IMR-90 (cell line): Measurements from ENCODE around the gene ITIH4. TPM values are rescaled to one million over a fixed set of nuclear protein-coding genes. Genes with fewer than 3 reads are reported as not detected.

Experiments used
- ATAC-seq: fragments of 200-7000 bp; cut with Tn5 transposase; 2 replicates; pipeline ENCODE4 v1.9.1; 2020; ENCODE audit warnings: low read depth, mild to moderate bottlenecking, moderate library complexity
- BruUV-seq: library from RNA; stranded (reverse); fragments of 400-500 nt; replicated peaks from 2 replicates; lab custom pipeline; 2021; lab: Mats Ljungman, UMichigan
- CTCF ChIA-PET: fragments of 300-600 bp; formaldehyde crosslinking; extraction: SDS; loops from one replicate; lab custom pipeline; 2021; ENCODE audit warnings: antibody characterized with exemption; lab: Yijun Ruan, JAX
- POLR2A ChIA-PET: fragments of 300-600 bp; sonication (Branson Sonifier 250); formaldehyde crosslinking; loops from one replicate; lab custom pipeline; 2022; ENCODE audit warnings: antibody characterized with exemption; ENCODE audit not compliant: unreplicated experiment; lab: Charles Lee
- DNase-seq: peaks from one replicate; pipeline ENCODE4 v3.0.0; 2013
- H2AFZ ChIP-seq: replicated peaks from 2 replicates; pipeline ENCODE3; 2013; ENCODE audit warnings: low read length, mild to moderate bottlenecking; ENCODE audit not compliant: poor library complexity
- H2AK5ac ChIP-seq: 2 replicates; pipeline ENCODE4 v1.6.1; 2013; ENCODE audit warnings: low read depth, low read length, inconsistent platforms
- H2AK9ac ChIP-seq: replicated peaks from 2 replicates; pipeline ENCODE3; 2013; ENCODE audit warnings: mild to moderate bottlenecking, low read depth, low read length, moderate library complexity; ENCODE audit not compliant: poor library complexity
- H2BK120ac ChIP-seq: 2 replicates; pipeline ENCODE4 v1.6.1; 2013; ENCODE audit warnings: low read depth, low read length, inconsistent platforms
- H2BK15ac ChIP-seq: 3 replicates; pipeline ENCODE4 v1.6.1; 2013; ENCODE audit warnings: low read depth, low read length, inconsistent platforms
- H2BK20ac ChIP-seq: 2 replicates; pipeline ENCODE4 v1.6.1; 2013; ENCODE audit warnings: low read depth, mild to moderate bottlenecking, inconsistent platforms, low read length, moderate library complexity
- H2BK5ac ChIP-seq: 2 replicates; pipeline ENCODE4 v1.6.1; 2013; ENCODE audit warnings: mild to moderate bottlenecking, low read depth, low read length, inconsistent platforms; ENCODE audit not compliant: poor library complexity, severe bottlenecking
- H3K14ac ChIP-seq: replicated peaks from 2 replicates; pipeline ENCODE4 v1.6.1; 2013; ENCODE audit warnings: low read depth, low read length, inconsistent platforms
- H3K18ac ChIP-seq: 2 replicates; pipeline ENCODE4 v1.6.1; 2013; ENCODE audit warnings: low read depth, low read length, control low read depth
- H3K23ac ChIP-seq: 2 replicates; pipeline ENCODE4 v1.6.1; 2013; ENCODE audit warnings: low read depth, low read length, inconsistent platforms
- H3K27ac ChIP-seq: 2 replicates; pipeline ENCODE4 v1.5.1; 2013; ENCODE audit warnings: mild to moderate bottlenecking, control low read depth, low read length; ENCODE audit not compliant: insufficient read depth
- H3K27me3 ChIP-seq: 2 replicates; pipeline ENCODE4 v1.6.1; 2013; ENCODE audit warnings: low read length; ENCODE audit not compliant: control insufficient read depth, insufficient read depth
- H3K36me3 ChIP-seq: 2 replicates; pipeline ENCODE4 v1.6.1; 2013; ENCODE audit warnings: low read length, mixed read lengths; ENCODE audit not compliant: control insufficient read depth, insufficient read depth
- H3K4ac ChIP-seq: 2 replicates; pipeline ENCODE4 v1.6.1; 2013; ENCODE audit warnings: low read depth, low read length, inconsistent platforms
- H3K4me1 ChIP-seq: 2 replicates; pipeline ENCODE4 v1.6.1; 2013; ENCODE audit warnings: low read length, mixed read lengths; ENCODE audit not compliant: control insufficient read depth, insufficient read depth
- H3K4me2 ChIP-seq: 2 replicates; pipeline ENCODE4 v1.6.1; 2013; ENCODE audit warnings: low read depth, mild to moderate bottlenecking, control low read depth, low read length, moderate library complexity
- H3K4me3 ChIP-seq: 2 replicates; pipeline ENCODE4 v1.5.1; 2013; ENCODE audit warnings: low read depth, mild to moderate bottlenecking, control low read depth, low read length, moderate library complexity; ENCODE audit not compliant: insufficient read depth
- H3K56ac ChIP-seq: 2 replicates; pipeline ENCODE4 v1.6.1; 2013; ENCODE audit warnings: low read length, inconsistent platforms; ENCODE audit not compliant: insufficient read depth; ENCODE audit errors: extremely low read depth
- H3K79me1 ChIP-seq, 2 experiments: 2 replicates each; pipeline ENCODE4 v1.6.1; 2013; ENCODE audit warnings: low read length in 2 of 2, inconsistent platforms in 1 of 2, low read depth in 1 of 2
- H3K9ac ChIP-seq: 2 replicates; pipeline ENCODE4 v1.6.1; 2013; ENCODE audit warnings: low read depth, low read length, control low read depth
- H3K9me1 ChIP-seq: 2 replicates; pipeline ENCODE4 v1.6.1; 2013; ENCODE audit warnings: low read length, inconsistent platforms; ENCODE audit not compliant: insufficient read depth
- H3K9me3 ChIP-seq: 2 replicates; pipeline ENCODE4 v1.6.1; 2013; ENCODE audit warnings: low read length; ENCODE audit not compliant: control insufficient read depth, insufficient read depth
- H4K20me1 ChIP-seq: 2 replicates; pipeline ENCODE4 v1.6.1; 2013; ENCODE audit warnings: low read length, inconsistent platforms; ENCODE audit not compliant: insufficient read depth
- H4K5ac ChIP-seq: 2 replicates; pipeline ENCODE4 v1.6.1; 2013; ENCODE audit warnings: mild to moderate bottlenecking, low read depth, low read length, control low read depth
- H4K8ac ChIP-seq, 2 experiments: 2 replicates each; pipeline ENCODE4 v1.6.1; 2013; ENCODE audit warnings: low read depth in 2 of 2, low read length in 2 of 2, control low read depth in 1 of 2, inconsistent platforms in 1 of 2
- H4K91ac ChIP-seq: 2 replicates; pipeline ENCODE4 v1.6.1; 2013; ENCODE audit warnings: low read depth, low read length, inconsistent platforms; ENCODE audit not compliant: insufficient read depth
- BHLHE40 ChIP-seq: fragments of 150-350 bp; IDR thresholded peaks from 2 replicates; pipeline ENCODE4 v1.6.1; 2016; ENCODE audit warnings: mild to moderate bottlenecking, low read depth, low read length
- CEBPB ChIP-seq: IDR thresholded peaks from 2 replicates; pipeline ENCODE4 v1.6.1; 2012; ENCODE audit warnings: low read depth, low read length, improper control_type of control experiment
- CHD1 ChIP-seq: IDR thresholded peaks from 2 replicates; pipeline ENCODE4 v1.6.1; 2012; ENCODE audit warnings: low read depth, low read length, improper control_type of control experiment
- CTCF ChIP-seq: conservative IDR thresholded peaks from 2 replicates; pipeline ENCODE4 v1.5.1; 2012; ENCODE audit warnings: mild to moderate bottlenecking, low read depth, low read length, improper control_type of control experiment
- ELK1 ChIP-seq: fragments of 150-350 bp; IDR thresholded peaks from 2 replicates; pipeline ENCODE4 v1.6.1; 2016; ENCODE audit warnings: low read depth, mild to moderate bottlenecking, low read length, moderate library complexity, borderline replicate concordance
- FOS ChIP-seq: fragments of 150-350 bp; IDR thresholded peaks from 2 replicates; pipeline ENCODE4 v1.6.1; 2016; ENCODE audit warnings: low read depth, low read length
- MAFK ChIP-seq: IDR thresholded peaks from 2 replicates; pipeline ENCODE4 v1.6.1; 2012; ENCODE audit warnings: low read depth, low read length, improper control_type of control experiment
- MAZ ChIP-seq: IDR thresholded peaks from 2 replicates; pipeline ENCODE4 v1.6.1; 2012; ENCODE audit warnings: low read depth, mild to moderate bottlenecking, low read length, improper control_type of control experiment, moderate library complexity, borderline replicate concordance
- MXI1 ChIP-seq: IDR thresholded peaks from 2 replicates; pipeline ENCODE4 v1.6.1; 2012; ENCODE audit warnings: low read depth, mild to moderate bottlenecking, low read length, moderate library complexity, borderline replicate concordance
- NFE2L2 ChIP-seq: fragments of 150-350 bp; IDR thresholded peaks from 2 replicates; pipeline ENCODE4 v1.6.1; 2016; ENCODE audit warnings: low read depth, mild to moderate bottlenecking, low read length
- RAD21 ChIP-seq: IDR thresholded peaks from 2 replicates; pipeline ENCODE4 v1.6.1; 2012; ENCODE audit warnings: low read length, improper control_type of control experiment
- RCOR1 ChIP-seq: IDR thresholded peaks from 2 replicates; pipeline ENCODE4 v1.6.1; 2012; ENCODE audit warnings: mild to moderate bottlenecking, low read length, improper control_type of control experiment; ENCODE audit not compliant: insufficient replicate concordance
- RFX5 ChIP-seq: IDR thresholded peaks from 2 replicates; pipeline ENCODE4 v1.8.0; 2012; ENCODE audit warnings: low read depth, mild to moderate bottlenecking, low read length, moderate library complexity
- SMC3 ChIP-seq: fragments of 150-350 bp; IDR thresholded peaks from 2 replicates; pipeline ENCODE4 v1.6.1; 2016; ENCODE audit warnings: low read depth, mild to moderate bottlenecking, antibody characterized with exemption, low read length, moderate library complexity
- WGBS, 2 experiments: methylation state at CpG; one replicate each; pipeline versions ENCODE4 v1.1.5 to v1.1.7; 2013; ENCODE audit warnings: missing lambda C conversion rate in 2 of 2; ENCODE audit not compliant: insufficient read length in 1 of 2; ENCODE audit errors: extremely low coverage in 2 of 2; 5-methylcytosine and 5-hydroxymethylcytosine counted together
- dilution Hi-C: fragments of 300-500 bp; cut with HindIII; formaldehyde crosslinking; loops from one replicate; pipeline ENCODE4 v1.14.3; 2018; ENCODE audit warnings: low sequenced_read_pairs; ENCODE audit not compliant: unreplicated experiment
- in situ Hi-C: fragments of 300-500 bp; cut with MboI; formaldehyde crosslinking; loops from 3 replicates; pipeline ENCODE4 v1.14.3; 2019; ENCODE audit warnings: low sequenced_read_pairs, inconsistent platforms, mixed read lengths
- intact Hi-C: fragments of 100-400 bp; cut with micrococcal nuclease; formaldehyde crosslinking; loops from 2 replicates; pipeline ENCODE4 v1.10.0; 2022
- polyA plus RNA-seq, 3 experiments: library from polyadenylated mRNA; depleted of rRNA; stranded (reverse); fragments of >200 nt; gene quantifications; 2 replicates each; pipeline ENCODE4 v1.2.3, GENCODE V29; 2012; ENCODE audit warnings: low replicate concordance in 1 of 3
- total RNA-seq: library from RNA; depleted of rRNA; stranded (reverse); fragments of >200 nt; gene quantifications from 2 replicates; pipeline ENCODE4 v1.2.3, GENCODE V29; 2012

The ITIH4 gene
- total and polyA plus RNA-seq, 2 of the 4 experiments (the other 2 are of a cell fraction): 0.26 to 0.36 TPM

GRCh38 chr3:52836986-52837385, 6.5 kb upstream of the ITIH4 start:
- Histone ChIP-seq H2AK5ac (no peak overlapping the region), H4K91ac (no peak overlapping the region), H2BK5ac (no peak overlapping the region), H3K4me1 (peaks cover 13% of the 10 kb centered on the region; the same call in 1 of the 2 replicates), H3K56ac (no peak overlapping the region), H3K4me2 (no peak overlapping the region), H3K27ac (no peak overlapping the region), H4K5ac (no peak overlapping the region), H3K23ac (no peak overlapping the region), H3K14ac (no peak overlapping the region), H2BK20ac (no peak overlapping the region), H3K27me3 (no peaks in the 10 kb centered on the region), H3K4me3 (no peak overlapping the region), H3K18ac (no peak overlapping the region), H2BK15ac (no peak overlapping the region), H3K9me1 (peaks cover 19% of the 10 kb centered on the region; the same call in 1 of the 2 replicates), H2BK120ac (no peak overlapping the region), H4K8ac (no peak overlapping the region), H3K4ac (no peak overlapping the region), H2AFZ (no peak overlapping the region), H2AK9ac (no peak overlapping the region), H4K20me1 (no peaks in the 10 kb centered on the region; the same call in 1 of the 2 replicates), H3K9me3 (no peaks in the 10 kb centered on the region), H3K36me3 (peaks cover 14% of the 10 kb centered on the region; the same call in 1 of the 2 replicates), H3K9ac (no peak overlapping the region), H3K79me1 (no peaks in the 10 kb centered on the region)
- no peak for DNase-seq
- ATAC-seq: no peak
- intact Hi-C loops (no loop called here), dilution Hi-C loops (no loop called here), in situ Hi-C loops (no loop called here)
- TF ChIP-seq RFX5 (no peak), FOS (no peak), RAD21 (no peak), MAZ (no peak), BHLHE40 (no peak), SMC3 (no peak), CTCF (no peak), MAFK (no peak), CHD1 (no peak), NFE2L2 (no peak), ELK1 (no peak), MXI1 (no peak), RCOR1 (no peak), CEBPB (no peak)
- WGBS, 2 experiments: 94% methylated on average over 3 of the region's 4 CpGs; no CpG with 5 or more reads in 1 of the 2 experiments
- CTCF ChIA-PET: no interaction called here
- POLR2A ChIA-PET: no interaction called here
- BruUV-seq: no TSS peak
